Muscle of leg (tissue), 11 donors: Measurements from ENCODE around the gene WDR47. TPM values are rescaled to one million over a fixed set of nuclear protein-coding genes. Genes with fewer than 3 reads are reported as not detected.
"Not testable (repeated sequence)": the region's sequence is repeated elsewhere in the genome, so short reads cannot be mapped to it uniquely, and the experiment has no call there.

Source experiments
- DNase-seq: peaks from one replicate; pipeline ENCODE4 v3.0.0; 2013
- H3K27ac ChIP-seq: one replicate; pipeline ENCODE4 v1.5.1; 2013; ENCODE audit warnings: mild to moderate bottlenecking, low read length, control low read depth
- H3K27me3 ChIP-seq: one replicate; pipeline ENCODE4 v1.6.1; 2013; ENCODE audit warnings: low read length; ENCODE audit not compliant: control insufficient read depth, insufficient read depth
- H3K36me3 ChIP-seq: one replicate; pipeline ENCODE4 v1.6.1; 2013; ENCODE audit warnings: low read length; ENCODE audit not compliant: control insufficient read depth, insufficient read depth
- H3K4me1 ChIP-seq: one replicate; pipeline ENCODE4 v1.6.1; 2013; ENCODE audit warnings: low read length; ENCODE audit not compliant: control insufficient read depth, insufficient read depth
- H3K4me3 ChIP-seq: one replicate; pipeline ENCODE4 v1.5.1; 2013; ENCODE audit warnings: low read length, control low read depth
- H3K9me3 ChIP-seq: replicated peaks from 2 replicates; pipeline ENCODE4 v1.6.1; 2013; ENCODE audit warnings: low read depth, low read length; ENCODE audit not compliant: control insufficient read depth
- WGBS: methylation state at CpG from one replicate; pipeline ENCODE4 v1.1.5; 2013; ENCODE audit warnings: missing lambda C conversion rate; ENCODE audit not compliant: insufficient coverage; 5-methylcytosine and 5-hydroxymethylcytosine counted together
- polyA plus RNA-seq, 8 donors: library from polyadenylated mRNA; unstranded; fragments of 120-200 nt; gene quantifications; one replicate each; pipeline versions ENCODE4 v1.2.1 to v1.2.3, GENCODE V29; 2013; ENCODE audit warnings: inconsistent platforms in 1 of 8, low replicate concordance in 1 of 8; ENCODE audit not compliant: insufficient read length in 8 of 8, insufficient read depth in 1 of 8
- total RNA-seq: library from RNA; stranded (reverse); fragments of 120-200 nt; gene quantifications from one replicate; pipeline ENCODE4 v1.2.4, GENCODE V29; 2013

The WDR47 gene
- total and polyA plus RNA-seq, 9 donors, result 8.4 to 12.2 (median 10.5) TPM

DNA sequence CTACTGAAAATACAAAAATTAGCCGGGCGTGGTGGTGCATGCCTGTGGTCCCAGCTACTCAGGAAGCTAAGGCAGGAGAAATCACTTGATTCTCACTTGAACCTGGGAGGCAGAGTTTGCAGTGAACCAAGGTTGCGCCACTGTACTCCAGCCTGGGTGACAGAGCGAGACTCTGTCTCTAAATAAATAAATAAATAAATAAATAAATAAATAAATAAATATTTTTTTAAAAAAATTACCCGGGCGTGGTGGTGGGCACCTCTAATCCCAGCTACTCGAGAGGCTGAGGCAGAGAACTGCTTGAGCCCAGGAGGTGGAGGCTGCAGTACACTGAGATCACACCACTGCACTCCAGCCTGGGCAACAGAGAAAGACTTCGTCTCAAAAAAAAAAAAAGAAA is 12.4 kb downstream of the WDR47 start:
- H3K27me3 ChIP-seq, DNase-seq, H3K36me3 ChIP-seq, H3K9me3 ChIP-seq, H3K4me3 ChIP-seq, H3K4me1 ChIP-seq, H3K27ac ChIP-seq: not testable (repeated sequence)
- WGBS, result no CpG with 5 or more reads among the region's 8 CpGs

DNA sequence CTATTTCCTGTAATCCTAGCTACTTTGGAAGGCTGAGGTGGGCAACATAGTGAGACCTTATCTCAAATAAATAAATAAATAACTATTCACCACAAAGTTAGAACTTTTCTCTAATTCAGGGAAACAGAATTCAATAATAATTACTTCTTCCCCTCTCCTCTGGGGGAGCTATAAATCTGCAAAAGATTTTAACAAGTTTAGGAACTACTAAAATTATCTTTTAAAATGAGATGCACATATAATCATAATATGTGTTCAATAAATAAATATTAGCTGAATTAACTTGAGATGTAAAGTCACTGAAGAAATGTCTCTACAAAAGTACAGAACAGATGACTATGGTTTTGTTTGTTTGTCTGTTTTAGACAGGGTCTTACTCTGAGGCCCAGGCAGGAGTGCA is 14.1 kb downstream of the WDR47 start:
- H3K9me3 ChIP-seq, result no peaks in the 10 kb centered on the region
- no peak overlapping the region for H3K4me3 ChIP-seq
- no peaks in the 10 kb centered on the region for H3K27me3 ChIP-seq
- no peaks in the 10 kb centered on the region for H3K36me3 ChIP-seq
- no peaks in the 10 kb centered on the region for H3K4me1 ChIP-seq
- no peak for DNase-seq
- H3K27ac ChIP-seq, result no peak overlapping the region

DNA sequence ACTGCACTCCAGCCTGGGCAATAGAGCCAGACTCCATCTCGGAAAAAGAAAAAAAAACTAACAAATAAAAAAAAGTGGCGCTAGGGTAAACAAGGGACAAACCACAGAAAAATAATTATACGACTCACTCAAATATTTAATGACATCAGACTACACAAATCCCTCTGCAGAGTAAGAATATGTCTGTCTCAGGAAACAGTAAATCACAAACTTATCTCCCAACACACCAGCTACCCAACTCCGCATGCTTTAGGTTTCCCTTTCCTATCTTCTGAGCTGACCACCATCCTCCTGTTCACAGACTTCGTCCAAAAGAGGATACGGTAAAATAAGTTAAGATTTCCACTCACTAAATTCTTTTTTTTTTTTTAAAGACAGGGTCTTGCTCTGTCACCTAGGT is 16.2 kb downstream of the WDR47 start:
- H3K4me3 ChIP-seq, result no peak overlapping the region
- 93% methylated on average over 3 of the region's 6 CpGs for WGBS

DNA sequence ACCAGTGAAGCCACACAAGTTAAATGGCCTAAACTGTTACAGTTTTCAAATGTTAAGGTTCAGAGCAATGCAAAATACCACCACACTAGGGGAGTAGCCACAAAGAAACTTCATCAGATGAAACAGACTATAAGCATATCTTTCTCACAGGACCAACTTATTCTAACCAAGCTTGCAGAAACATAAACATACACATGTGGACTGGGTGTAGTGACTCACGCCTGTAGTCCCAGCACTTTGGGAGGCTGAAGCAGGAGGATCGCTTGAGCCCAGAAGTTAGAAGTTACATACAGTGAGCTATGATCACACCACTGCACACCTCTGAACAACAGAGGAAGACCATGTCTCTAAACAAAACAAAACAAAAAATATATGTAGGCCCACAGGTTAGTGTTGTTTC is 17.3 kb downstream of the WDR47 start:
- no CpG with 5 or more reads among the region's 2 CpGs for WGBS
- no peak for DNase-seq
- H3K4me1 ChIP-seq, result no peaks in the 10 kb centered on the region
- no peak overlapping the region for H3K4me3 ChIP-seq
- no peaks in the 10 kb centered on the region for H3K36me3 ChIP-seq
- no peak overlapping the region for H3K27ac ChIP-seq
- no peaks in the 10 kb centered on the region for H3K27me3 ChIP-seq
- no peaks in the 10 kb centered on the region for H3K9me3 ChIP-seq

More for the DNA sequence above, 16.2 kb downstream of the WDR47 start:
- Histone ChIP-seq H3K27me3 (no peaks in the 10 kb centered on the region), H3K4me1 (no peaks in the 10 kb centered on the region), H3K27ac (no peak overlapping the region), H3K36me3 (no peaks in the 10 kb centered on the region), H3K9me3 (no peaks in the 10 kb centered on the region)
- no peak for DNase-seq

DNA sequence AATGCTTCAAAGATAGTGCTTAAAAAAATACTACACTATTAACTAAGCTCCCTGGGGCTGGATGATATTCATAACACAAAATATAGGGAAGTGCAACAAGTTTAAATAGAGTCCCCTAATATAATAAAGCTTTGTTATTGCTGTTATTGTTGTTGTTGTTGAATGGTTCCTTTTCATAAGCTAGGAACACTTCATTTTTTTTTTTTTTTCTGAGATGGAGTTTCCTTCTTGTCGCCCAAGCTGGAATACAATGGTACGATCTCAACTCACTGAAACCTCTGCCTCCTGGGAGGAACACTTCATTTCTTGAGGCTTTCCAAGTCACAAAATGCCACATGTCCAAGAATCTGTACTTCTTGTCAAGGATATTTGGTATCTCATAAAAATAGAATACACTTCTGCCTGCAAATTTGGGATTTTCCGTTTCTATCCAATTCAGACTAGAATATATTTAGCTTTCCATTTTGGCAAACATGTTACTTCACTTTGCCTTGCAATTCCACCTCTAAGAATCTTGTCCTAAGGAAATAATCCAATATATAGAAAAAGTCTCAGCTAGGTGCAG is 21.1 kb downstream of the WDR47 start:
- H3K9me3 ChIP-seq, result peaks cover 4% of the 10 kb centered on the region
- WGBS, result no CpG with 5 or more reads among the region's 3 CpGs
- no peak overlapping the region for H3K4me3 ChIP-seq
- H3K27ac ChIP-seq, result no peak overlapping the region
- no peaks in the 10 kb centered on the region for H3K27me3 ChIP-seq
- H3K4me1 ChIP-seq, result no peaks in the 10 kb centered on the region
- no peak for DNase-seq
- peaks cover 10% of the 10 kb centered on the region for H3K36me3 ChIP-seq

DNA sequence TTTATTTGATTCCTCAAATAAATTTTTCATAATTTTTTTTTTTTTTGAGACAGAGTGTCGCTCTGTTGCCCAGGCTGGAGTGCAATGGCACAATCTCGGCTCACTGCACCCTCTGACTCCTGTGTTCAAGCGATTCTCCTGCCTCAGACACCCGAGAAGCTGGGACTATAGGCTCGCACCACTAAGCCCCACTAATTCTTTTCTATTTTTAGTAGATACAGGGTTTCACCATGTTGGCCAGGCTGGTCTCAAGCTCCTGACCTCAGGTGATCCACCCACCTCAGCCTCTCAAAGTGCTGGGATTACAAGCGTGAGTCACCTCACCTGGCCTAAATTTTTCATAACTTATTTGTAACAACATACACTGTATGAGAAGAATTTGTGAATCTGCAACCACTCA is 24.2 kb downstream of the WDR47 start:
- WGBS, result 100% methylated on average over 1 of the region's 6 CpGs
- H3K4me3 ChIP-seq, H3K9me3 ChIP-seq, H3K4me1 ChIP-seq, H3K27ac ChIP-seq, DNase-seq, H3K27me3 ChIP-seq: not testable (repeated sequence)
- H3K36me3 ChIP-seq, result peaks cover 16% of the 10 kb centered on the region

- peaks cover 16% of the 10 kb centered on the region for H3K36me3 ChIP-seq
- H3K4me1 ChIP-seq, result no peaks in the 10 kb centered on the region
- 83% methylated on average over 1 of the region's 1 CpG for WGBS
Measured at GRCh38 chr1:109017134-109017533, 24.8 kb downstream of the WDR47 start.

GRCh38 chr1:109011335-109011734 is 30.6 kb downstream of the WDR47 start:
- H3K36me3 ChIP-seq, result peaks cover 24% of the 10 kb centered on the region
- no peaks in the 10 kb centered on the region for H3K4me1 ChIP-seq
- 91% methylated on average over 4 of the region's 7 CpGs for WGBS
- H3K9me3 ChIP-seq, result no peaks in the 10 kb centered on the region
- no peak for DNase-seq
- H3K27ac ChIP-seq, result no peak overlapping the region
- no peak overlapping the region for H3K4me3 ChIP-seq
- H3K27me3 ChIP-seq, result no peaks in the 10 kb centered on the region

More at GRCh38 chr1:109017134-109017533, 24.8 kb downstream of the WDR47 start:
- DNase-seq, result no peak
- H3K4me3 ChIP-seq, result no peak overlapping the region
- H3K27me3 ChIP-seq, result no peaks in the 10 kb centered on the region
- peaks cover 4% of the 10 kb centered on the region for H3K9me3 ChIP-seq
- H3K27ac ChIP-seq, result no peak overlapping the region

GRCh38 chr1:108996622-108997021 is 45.3 kb downstream of the WDR47 start:
- H3K27ac ChIP-seq, H3K27me3 ChIP-seq, DNase-seq, H3K4me3 ChIP-seq, H3K4me1 ChIP-seq: not testable (repeated sequence)
- H3K9me3 ChIP-seq, result peaks cover 12% of the 10 kb centered on the region
- WGBS, result no CpG with 5 or more reads among the region's 3 CpGs
- peaks cover 27% of the 10 kb centered on the region for H3K36me3 ChIP-seq

- WGBS, result 73% methylated on average over 2 of the region's 4 CpGs
- no peak for DNase-seq
- Histone ChIP-seq H3K27ac (no peak overlapping the region), H3K4me3 (no peak overlapping the region), H3K9me3 (no peaks in the 10 kb centered on the region), H3K27me3 (no peaks in the 10 kb centered on the region), H3K36me3 (peaks cover 20% of the 10 kb centered on the region), H3K4me1 (no peaks in the 10 kb centered on the region)
Measured at GRCh38 chr1:108983114-108983513, 58.8 kb downstream of the WDR47 start.

GRCh38 chr1:108976658-108977057 is 65.2 kb downstream of the WDR47 start:
- H3K27ac ChIP-seq, result no peak overlapping the region
- H3K9me3 ChIP-seq, result no peaks in the 10 kb centered on the region
- no peaks in the 10 kb centered on the region for H3K4me1 ChIP-seq
- no peaks in the 10 kb centered on the region for H3K27me3 ChIP-seq
- 96% methylated on average over 4 of the region's 4 CpGs for WGBS
- no peak overlapping the region for H3K4me3 ChIP-seq
- H3K36me3 ChIP-seq, result peaks cover 17% of the 10 kb centered on the region
- no peak for DNase-seq
